ENCODE data around the gene KCNMA1.
A peak's percentile ranks its signal among the peaks of the same experiment; 100 is the strongest.
"Not testable (repeated sequence)": the region's sequence is repeated elsewhere in the genome, so short reads cannot be mapped to it uniquely, and the experiment has no call there.

Gene KCNMA1

GRCh38 chr10:77359950-77360520 lies 277.6 kb downstream of the KCNMA1 start:
- peak; percentile 66 for DNase-seq

- DNase-seq, result no peak
Observed at GRCh38 chr10:77359287-77359691, 278.3 kb downstream of the KCNMA1 start.

DNA sequence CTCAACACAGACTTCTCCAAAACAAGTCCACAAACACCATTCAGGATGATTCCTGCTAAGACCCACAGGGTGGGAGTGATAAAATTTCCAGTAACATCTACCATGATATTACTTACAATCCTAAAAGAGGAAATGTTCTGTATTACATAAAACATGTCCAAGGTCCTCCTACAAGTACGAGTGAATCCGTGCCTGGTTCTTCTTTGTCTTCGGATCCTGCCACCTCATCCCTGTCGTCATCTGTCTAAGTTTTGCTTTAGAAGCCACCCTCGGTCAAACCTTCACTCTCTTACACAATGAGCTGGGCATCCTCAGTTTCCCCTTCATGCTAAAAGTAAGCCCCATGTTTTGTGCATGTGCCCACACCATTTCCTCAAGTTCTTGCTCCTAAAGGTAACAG lies 279.0 kb downstream of the KCNMA1 start:
- no peak for DNase-seq

- peak; percentile 79 for DNase-seq
Observed at GRCh38 chr10:77357611-77358310, 279.8 kb downstream of the KCNMA1 start.

GRCh38 chr10:77357185-77357584 lies 280.4 kb downstream of the KCNMA1 start:
- no peak for DNase-seq

DNA sequence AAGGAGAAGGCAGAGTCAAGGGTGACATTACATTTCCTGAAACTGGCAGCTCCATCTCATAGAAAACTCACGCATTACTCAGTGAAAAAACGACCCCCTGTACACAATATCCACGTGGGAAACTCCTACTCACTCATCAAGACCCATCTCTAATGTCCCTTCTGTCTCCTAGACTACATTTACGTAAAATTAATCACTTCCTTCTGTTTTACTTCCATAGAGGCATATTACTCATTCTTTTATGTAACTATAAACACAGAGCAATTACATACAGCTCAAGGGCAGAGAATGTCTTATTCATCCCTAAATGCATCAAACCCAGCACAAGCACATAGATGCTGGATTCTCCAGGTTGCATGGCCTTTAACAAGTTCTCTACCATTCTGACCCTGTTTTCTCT lies 281.8 kb downstream of the KCNMA1 start:
- DNase-seq, result peak; percentile 84

DNA sequence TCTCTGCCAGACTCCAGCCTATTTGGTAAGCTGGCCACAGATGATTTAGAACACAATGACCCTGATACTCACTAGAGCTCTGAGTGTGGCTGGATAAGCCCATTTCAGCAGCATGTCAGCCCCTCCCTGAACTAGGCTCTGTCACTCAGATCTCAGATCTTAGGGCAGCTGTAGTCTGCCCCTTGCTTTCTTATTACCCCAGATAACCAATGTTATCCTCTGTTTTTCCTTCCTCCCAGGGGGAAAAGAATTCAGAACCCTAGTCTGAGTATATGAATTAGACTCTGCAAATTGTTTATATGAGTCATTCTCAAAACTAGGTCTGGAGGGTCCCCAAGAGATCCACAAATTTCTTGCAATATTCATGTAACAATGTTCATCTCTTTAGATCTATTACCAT lies 286.2 kb downstream of the KCNMA1 start:
- DNase-seq, result peak; percentile 91

GRCh38 chr10:77350711-77351119 lies 286.9 kb downstream of the KCNMA1 start:
- DNase-seq, result peak; percentile 100

DNA sequence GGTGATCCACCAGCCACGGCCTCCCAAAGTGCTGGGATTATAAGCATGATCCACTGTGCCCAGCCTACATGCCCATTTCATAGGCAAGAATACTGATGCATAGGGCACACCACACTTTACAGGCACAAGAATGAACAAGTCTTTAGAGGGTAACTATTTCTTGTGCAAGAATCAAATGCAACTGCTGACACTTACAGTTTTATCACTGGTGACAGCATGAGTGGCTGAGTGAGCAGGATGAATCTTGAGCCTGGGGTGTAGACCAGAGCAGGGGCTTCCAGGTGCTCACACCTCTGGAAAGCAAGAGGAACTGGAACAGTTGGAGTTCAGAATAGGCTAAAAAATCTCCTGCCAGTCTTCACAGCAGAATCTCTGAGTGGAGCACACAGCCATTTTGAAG lies 287.5 kb downstream of the KCNMA1 start:
- no peak for DNase-seq

GRCh38 chr10:77349226-77349625 lies 288.4 kb downstream of the KCNMA1 start:
- no peak for DNase-seq

- peak; percentile 25 for DNase-seq
Observed at GRCh38 chr10:77348751-77349150, 288.9 kb downstream of the KCNMA1 start.

DNA sequence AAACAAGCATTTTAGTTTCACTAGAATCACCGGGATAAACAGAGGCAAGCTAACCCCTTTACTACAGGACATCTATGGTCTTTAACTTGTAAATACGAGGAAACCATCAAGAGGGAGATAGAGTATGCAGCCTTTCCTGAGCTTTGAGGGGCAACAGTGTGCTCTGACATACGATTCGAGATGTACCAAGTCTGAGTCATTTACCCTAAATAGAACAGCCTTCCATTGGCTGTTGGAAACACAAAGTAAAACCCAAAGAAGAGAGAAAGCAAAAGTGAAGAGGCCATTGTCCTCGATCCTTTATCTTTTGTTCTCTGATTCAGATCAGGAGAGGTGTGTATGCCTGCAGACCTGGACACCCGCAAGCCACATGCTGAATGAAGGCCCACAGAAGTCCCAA lies 289.5 kb downstream of the KCNMA1 start:
- peak; percentile 26 for DNase-seq

GRCh38 chr10:77347052-77347451 lies 290.6 kb downstream of the KCNMA1 start:
- DNase-seq, result no peak

DNA sequence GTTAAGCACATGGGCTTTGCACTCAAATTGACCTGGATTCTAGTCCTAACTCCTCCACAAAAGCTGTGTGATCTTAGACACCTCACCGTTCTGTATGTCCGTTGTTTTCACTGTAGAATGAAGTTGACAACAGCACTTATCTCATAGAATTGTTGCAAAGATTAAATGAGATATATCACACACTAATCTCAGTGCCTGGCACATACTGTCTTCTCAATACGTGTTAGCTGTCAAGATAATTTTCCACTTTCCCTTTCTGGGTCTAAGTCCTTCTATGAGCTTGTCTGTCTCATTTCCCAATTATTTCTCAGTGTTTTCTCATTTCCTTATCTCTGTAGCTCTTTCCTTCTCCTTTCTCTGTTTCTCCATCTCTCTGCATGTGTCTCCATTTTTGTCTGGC lies 296.6 kb downstream of the KCNMA1 start:
- DNase-seq, result no peak

- not testable (repeated sequence) for DNase-seq
Observed at GRCh38 chr10:77339872-77340271, 297.7 kb downstream of the KCNMA1 start.

GRCh38 chr10:77339166-77339565 lies 298.4 kb downstream of the KCNMA1 start:
- no peak for DNase-seq

DNA sequence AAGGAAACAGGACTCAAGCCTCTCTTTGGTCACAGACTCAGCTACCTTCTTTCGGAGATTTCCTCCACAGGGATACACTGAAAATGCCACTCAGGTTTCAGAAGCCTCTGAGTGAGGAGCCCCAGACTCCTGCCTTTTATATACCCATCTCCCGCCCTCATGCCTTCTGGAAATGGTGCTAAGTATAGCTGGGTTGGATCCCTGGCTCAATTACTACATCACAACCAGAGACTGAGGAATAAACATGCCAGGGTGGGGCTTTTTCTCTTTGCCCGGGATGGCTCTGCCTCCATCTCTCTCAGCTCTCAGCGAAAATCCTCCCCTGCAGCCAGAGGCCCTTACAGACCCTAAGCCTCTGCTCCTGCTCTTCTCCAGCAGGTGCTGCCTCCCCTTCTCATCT lies 299.5 kb downstream of the KCNMA1 start:
- DNase-seq, result no peak

DNA sequence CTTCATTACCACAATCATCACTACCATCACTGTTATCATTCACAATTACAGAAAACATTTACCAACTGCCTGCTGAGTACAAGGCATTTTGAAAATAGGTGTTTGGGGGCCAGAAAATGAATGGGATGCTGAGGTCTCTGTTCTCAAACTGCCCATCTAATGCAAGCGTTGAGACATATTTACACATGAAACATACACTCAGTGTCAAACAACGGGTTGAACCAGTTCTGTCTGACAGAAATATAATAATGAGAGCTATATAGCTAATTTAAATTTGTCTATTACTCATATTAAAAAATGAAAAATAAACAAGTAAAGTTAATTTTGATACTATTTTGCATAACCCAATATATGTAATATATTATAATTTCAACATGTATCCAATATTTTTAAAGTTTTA lies 303.1 kb downstream of the KCNMA1 start:
- DNase-seq, result no peak

DNA sequence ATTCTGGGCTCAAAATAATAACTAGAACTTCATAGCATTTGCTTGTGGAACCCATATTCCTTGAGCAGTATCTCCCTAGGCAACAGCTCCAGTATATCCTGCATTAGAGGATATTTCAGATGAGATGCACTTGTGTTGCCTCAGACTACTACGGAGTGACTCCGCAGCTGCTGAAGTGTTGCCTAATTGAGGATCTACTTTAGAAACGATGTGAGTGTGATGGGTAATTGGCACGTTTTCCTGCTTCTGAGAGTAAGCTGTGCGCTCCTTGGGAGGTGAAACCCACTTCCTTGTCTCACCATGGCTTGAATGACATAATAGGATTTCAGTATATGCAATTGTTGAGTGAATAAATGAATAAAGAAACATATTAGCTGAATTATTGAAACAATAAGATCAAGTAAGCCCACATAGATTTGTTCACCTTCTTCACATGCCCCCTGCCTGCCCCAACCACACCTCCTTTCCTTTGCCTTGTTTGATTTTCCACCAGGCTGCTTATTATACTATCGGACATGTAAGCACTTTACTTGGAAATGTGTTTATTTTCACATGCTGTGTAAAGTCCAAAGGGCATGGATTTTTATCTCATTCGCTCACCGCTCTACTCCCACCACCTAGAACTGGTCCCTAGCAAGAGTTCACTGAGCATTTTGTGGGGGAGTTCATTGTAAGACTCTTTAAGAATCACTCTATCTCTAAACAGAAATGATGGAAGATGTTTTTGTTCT lies 303.8 kb downstream of the KCNMA1 start:
- DNase-seq, result peak; percentile 38

GRCh38 chr10:77332256-77332655 lies 305.4 kb downstream of the KCNMA1 start:
- DNase-seq, result no peak

DNA sequence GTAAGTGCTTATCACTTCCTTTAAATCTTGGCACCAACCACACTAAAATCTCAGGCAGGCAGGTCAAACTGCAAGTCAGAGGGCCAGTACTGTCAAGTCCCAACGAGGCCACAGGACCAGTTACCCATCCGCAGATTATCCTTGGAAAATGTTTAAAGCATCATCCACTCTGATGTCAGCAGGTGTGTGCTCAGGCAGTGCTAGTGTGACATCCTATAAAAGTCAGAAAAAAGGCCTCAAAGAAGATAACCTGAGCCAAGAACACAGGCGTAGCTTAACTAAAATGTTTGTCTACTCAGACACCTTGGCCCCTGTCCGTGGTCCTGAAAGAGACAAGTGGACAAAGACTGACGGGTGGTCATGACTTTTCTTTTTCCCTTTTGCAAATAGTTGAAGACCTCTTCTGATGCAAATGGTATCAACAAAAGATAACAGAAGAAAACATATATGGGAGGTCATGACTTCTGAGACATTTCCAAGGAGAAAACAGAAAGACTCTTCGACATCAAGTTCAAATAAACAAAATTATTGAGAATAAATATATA lies 309.3 kb downstream of the KCNMA1 start:
- peak; percentile 51 for DNase-seq

DNA sequence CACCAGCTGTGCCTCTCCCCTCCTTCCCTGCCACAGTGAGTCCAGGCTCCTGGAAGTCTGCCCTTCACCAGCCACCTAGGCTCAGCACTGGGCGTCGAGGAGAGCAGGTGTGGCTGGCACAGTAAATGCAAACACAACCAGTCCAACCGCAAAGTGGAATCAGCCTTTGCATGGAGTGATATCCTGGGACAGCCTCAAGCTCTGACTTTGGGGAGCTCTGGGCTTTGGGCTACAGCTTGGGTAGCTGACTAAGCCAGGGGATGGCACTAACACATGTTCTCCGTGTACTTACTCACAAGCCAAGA lies 312.4 kb downstream of the KCNMA1 start:
- DNase-seq, result no peak

DNA sequence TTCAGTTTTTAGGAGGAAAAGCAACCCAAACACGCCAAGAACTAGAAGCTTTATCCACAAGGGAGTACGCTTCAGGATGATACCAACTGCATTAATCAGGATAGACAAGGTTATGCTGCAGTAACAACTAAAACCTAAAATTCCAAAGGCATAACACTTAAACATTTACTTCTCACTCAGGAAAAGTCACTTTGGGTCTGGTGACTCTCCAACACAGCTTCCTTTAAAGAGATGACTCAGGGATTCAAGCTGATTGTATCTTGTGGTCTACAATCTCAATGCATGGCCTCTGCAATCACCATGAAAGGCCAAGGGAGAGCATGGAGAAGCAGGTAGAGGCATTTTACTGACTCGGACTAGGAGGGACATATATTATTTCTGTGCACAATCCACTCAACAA lies 315.8 kb downstream of the KCNMA1 start:
- DNase-seq, result peak; percentile 52

DNA sequence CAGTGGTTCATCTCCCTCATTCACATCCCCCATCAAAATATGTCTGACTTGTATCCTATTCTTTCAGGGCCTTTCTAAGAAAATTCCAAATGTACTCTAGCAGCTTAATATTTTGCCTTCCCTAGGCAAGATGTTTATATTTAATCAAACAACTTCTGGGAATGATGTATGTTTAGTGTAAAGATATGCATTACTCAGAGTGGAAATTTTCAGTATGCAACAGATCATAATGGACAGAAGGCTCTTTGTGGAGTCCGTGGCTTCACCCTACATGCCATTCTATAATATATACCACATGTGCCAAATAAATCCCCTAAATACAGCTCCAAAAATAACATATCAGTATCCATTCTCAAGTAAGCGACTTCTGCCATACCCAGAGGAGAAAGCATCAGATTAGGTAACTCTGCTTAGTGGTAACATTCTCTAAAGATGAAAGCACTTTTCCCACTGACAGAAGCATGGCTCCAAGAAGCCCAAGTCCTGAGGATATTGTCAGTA lies 316.6 kb downstream of the KCNMA1 start:
- DNase-seq, result peak; percentile 99
